Stimulated activated CD8-positive, alpha-beta memory T cell treated with anti-CD3 and anti-CD28 coated beads, Interleukin-2, amount 100 ng/mL, for 1 hour (primary cell): ENCODE data around the gene CLEC12A.

Experiments
- DNase-seq, 2 donors: peaks; one replicate each; pipeline ENCODE4 v3.0.0-alpha.2; 2020; ENCODE audit warnings: low read depth in 2 of 2

Gene CLEC12A

DNA sequence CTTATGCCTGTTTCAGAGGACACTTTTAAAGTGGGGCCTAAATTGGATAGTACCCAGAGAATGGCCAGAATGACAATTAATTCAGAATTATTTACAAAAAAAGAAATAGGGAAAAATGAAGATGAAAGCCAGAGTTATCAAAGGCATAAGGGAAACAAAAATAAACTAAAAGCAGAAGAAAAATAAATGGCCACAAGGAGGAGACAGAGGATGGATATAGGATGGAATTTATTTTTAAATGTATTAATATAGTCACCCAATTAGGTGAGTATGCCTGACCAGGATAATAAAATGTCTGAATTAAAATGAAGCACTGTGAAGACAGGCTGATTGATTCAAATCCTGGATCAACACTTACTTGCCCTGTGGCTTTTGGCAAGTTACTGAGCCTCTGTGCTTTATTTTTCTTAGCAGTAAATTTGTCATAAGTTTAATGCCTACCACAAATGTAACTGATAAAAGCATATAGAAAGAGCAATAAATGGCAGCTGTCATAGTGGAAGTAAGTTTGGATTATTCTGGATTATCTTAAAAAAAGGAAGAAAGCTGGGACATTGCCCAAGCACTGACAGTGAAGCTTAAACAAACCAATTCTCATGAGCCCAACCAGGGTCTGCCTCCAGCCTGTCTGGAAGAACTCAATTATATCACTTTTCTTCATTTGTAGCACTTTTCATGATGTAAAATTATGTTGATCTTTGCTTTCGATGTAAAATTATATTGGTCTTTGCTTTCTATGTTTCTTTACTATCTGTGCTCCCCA, 62.8 kb downstream of the CLEC12A start:
- no peak for DNase-seq
